Daoy (cell line): Measurements from ENCODE around the gene ZNF846. TPM values are rescaled to one million over a fixed set of nuclear protein-coding genes. Genes with fewer than 3 reads are reported as not detected.
"Not testable (repeated sequence)": the region's sequence is repeated elsewhere in the genome, so short reads cannot be mapped to it uniquely, and the experiment has no call there.

Experiments used
- DNase-seq: peaks from one replicate; pipeline ENCODE4 v3.0.0-alpha.2; 2015; ENCODE audit warnings: low read depth
- total RNA-seq: library from RNA; depleted of rRNA; stranded (reverse); fragments of >200 nt; shearing (Covaris generic); gene quantifications from 2 replicates; pipeline ENCODE4 v1.2.3, GENCODE V29; 2014

ZNF846 gene
- total RNA-seq, 1 experiment from 2014 or later: 1.5 TPM

DNA sequence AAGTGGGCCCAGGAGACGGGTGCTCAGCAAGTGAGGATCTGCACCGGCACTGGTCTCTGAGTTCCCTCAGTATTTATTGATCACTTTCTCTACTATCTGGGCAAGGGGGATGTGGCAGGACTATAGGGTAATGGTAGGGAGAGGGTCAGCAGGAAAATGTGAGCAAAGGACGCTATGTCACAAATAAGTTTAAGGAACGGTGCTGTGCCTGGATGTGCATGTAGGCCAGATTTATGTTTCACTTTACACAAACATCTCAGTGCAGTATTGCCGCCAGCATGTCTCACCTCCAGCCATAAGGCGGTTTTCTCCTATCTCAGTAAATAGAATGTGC, 15.6 kb upstream of the ZNF846 start:
- not testable (repeated sequence) for DNase-seq

DNA sequence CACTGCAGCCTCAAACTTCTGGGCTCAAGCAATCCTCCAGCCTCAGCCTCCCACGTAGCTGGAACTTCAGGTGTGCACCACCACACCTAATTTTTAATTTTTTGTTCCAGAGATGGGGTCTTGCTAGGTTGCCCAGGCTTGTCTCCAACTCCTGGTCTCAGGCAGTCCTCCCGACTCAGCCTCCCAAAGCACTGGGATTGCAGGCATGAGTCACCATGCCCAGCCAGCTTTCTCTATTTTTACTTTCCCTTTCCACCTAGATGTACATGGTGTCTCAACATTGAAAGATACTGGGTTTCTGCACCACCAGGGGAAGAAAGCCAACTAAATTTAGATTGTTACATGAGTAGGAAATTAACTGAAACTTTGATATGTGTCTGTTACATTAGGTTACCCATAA, 13.8 kb upstream of the ZNF846 start:
- no peak for DNase-seq

GRCh38 chr19:9757544-9758501, 10.7 kb downstream of the ZNF846 start:
- DNase-seq: no peak

GRCh38 chr19:9752701-9753443, 15.7 kb downstream of the ZNF846 start:
- DNase-seq: no peak

- no peak for DNase-seq
Observed at GRCh38 chr19:9751446-9751845, 17.1 kb downstream of the ZNF846 start.

DNA sequence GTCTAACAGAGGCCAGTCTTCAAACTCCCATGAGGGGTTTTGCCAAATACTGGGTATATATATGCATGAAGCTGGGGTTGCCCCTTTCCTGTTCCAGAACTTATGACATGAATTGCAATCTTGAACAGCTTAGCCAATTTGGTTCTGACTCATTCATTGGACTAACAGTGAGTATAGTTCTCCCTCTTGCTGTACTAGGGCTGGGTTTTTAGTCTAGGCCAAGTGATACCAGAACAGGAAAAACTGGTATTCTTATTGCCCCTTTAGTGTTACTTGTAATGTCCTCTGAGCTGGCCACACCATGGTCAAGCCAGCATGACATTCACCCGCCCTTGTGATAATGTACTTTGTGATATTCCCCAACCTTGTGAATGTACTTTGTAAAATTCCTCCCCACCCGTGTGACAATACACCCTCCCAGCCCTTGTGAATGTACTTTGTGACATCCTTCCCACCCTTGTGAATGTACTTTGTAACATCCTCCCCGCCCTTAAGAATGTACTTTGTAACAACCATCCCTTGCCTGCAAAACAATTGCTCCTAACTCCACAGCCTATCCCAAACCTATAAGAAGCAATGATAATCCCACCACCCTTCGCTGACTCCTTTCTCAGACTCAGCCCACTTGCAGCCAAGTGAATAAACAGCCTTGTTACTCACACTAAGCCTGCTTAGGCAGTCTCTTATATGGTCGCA, 26.9 kb downstream of the ZNF846 start:
- DNase-seq: no peak

- no peak for DNase-seq
Observed at GRCh38 chr19:9735986-9736385, 32.6 kb downstream of the ZNF846 start.

DNA sequence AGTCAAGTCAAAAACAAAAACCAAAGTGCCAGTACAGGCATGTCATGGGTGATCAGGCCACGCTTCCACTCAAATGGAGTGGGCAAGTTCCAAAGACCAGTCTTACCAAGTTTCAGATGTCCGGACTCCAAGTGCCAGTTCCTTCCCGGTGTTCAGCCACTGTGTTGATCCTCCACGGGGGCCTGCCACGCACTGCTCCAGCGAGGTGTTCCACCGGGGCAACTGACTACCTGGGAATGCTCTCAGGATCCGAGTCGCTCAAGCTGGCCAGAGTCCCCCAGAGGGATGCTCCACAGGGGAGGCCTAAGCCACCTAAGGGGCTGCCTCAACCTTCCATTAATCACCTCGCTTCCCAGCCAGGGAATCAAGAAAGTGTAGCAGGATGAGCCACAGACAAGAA, 38.5 kb downstream of the ZNF846 start:
- DNase-seq: not testable (repeated sequence)

DNA sequence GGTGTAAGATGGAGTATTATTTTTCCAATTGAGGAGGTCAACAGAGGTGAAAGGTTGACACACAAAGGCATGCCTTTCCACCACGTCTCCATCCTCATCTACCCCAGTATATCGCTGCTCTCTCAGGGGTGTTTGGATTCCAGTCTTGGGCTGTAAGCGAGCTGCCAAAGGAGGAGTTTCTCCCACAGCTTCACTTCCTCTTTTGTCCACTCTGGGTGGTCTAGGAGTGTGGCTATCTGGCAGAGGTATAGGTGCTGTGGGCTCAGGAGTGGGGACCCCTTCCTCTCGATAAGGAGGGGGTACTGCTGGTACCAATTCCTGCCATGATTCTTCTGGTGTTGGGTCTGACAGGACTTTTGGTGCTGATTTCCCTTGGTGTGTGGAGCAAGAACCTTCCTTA, 39.4 kb downstream of the ZNF846 start:
- no peak for DNase-seq

DNA sequence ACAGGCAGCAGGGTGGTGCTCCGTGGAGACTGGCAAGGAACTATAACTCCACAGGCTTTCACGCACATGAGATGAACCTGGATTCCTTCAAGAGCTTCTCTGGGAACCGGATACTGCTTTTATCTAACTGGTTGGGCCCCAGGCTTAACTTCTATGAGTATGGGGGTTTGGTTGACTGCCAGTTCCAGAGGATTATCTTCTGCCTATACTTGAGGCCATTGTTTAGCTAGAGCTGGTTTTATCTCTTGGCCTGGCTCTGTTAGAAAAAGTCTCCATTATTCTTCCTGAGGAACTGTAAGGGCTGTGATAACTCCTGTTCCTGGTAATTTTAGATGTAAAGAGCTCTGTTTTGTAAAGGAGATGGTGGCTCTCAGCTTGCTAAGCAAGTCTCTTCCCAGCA, 40.9 kb downstream of the ZNF846 start:
- DNase-seq: no peak

- not testable (repeated sequence) for DNase-seq
Observed at GRCh38 chr19:9725508-9726201, 42.9 kb downstream of the ZNF846 start.

DNA sequence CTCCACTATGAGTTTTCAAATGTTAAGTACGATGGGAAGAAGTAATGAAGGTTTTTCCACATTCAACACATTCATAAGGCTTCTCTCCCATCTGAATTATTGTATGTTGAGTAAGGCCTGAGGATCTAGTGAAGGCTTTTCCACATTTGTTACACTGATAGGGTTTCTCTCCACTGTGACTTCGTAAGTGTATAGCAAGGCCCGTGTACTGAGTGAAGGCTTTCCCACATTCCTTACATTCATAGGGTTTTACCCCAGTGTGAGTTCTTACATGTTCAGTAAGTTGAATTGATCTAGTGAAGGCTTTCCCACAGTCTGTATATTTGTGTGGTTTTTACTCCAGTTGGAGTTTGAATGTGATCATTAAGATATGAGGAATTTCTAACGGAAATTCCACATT, 44.4 kb downstream of the ZNF846 start:
- DNase-seq: no peak

GRCh38 chr19:9721861-9722260, 46.7 kb downstream of the ZNF846 start:
- DNase-seq: no peak

GRCh38 chr19:9720541-9720940, 48.0 kb downstream of the ZNF846 start:
- no peak for DNase-seq

DNA sequence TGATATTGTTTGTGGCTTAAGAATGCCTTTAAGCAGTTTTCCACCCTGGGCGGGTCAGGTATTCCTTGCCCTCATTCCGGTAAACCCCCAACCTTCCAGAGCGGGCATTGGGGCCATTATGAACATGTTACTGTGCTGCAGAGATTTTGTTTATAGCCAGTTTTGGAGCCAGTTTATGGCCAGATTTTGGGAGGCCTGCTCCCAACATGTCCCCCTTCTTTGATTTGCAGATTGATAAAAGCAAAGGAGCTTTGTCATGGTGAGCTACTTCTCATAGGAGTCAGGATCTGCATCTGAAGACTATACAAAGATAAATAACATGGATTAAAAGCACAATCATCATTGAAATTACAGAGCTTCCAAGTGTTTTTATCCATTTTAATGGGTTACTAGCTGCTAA, 56.7 kb downstream of the ZNF846 start:
- DNase-seq: no peak

DNA sequence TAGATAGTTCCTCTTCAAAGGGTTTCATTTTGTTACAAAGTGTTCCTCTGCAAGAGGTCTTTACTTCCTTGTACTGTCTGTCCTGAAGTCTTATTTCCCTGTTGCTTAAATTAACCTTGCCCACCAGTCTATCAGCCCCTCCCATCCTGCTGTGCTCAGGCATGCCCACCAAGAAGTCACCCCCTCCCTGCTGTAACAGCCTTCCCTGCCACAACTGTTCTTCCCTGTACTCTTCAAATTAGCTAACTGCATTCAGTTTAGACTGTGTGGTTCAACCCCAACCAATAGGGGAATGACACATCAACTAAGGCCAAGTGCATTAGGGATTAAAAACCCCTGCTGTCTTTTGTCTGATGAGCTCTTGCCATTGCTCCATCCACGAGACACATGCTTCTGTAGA, 59.2 kb downstream of the ZNF846 start:
- no peak for DNase-seq

DNA sequence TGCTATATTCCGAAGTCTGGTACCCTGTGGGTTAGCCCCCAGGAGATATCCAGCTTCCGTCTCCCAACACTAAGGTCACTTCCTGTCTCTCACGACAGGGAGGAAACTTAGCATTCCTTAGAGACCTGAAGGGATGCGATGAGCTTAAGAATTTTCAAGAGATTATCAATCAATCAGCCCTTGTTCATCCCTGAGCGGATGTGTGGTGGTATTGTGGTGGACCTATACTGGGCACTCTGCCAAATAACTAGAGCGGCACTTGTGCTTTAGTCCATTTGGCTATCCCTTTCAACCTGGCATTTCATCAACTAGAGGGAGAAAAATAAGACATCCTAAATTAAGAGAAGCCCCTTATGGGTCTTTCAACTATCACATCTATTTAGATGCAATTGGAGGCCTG, 62.7 kb downstream of the ZNF846 start:
- no peak for DNase-seq

DNA sequence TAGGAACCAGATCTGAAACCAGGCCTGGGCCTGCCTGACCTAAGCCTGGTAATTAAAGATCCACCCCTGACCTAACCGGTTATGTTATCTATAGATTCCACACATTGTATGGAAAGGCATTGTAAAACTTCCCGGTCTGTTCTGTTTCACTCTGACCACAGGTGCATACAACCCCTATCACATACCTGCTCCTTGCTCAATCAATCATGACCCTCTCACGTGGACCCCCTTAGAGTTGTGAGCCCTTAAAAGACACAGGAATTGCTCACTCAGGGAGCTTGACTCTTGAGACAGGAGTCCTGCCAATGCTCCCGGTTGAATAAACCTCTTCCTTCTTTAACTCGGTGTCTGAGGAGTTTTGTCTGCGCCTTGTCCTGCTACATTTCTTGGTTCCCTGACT, 66.4 kb downstream of the ZNF846 start:
- no peak for DNase-seq
